DND-41 (cell line): Measurements from ENCODE around the gene SARS2.
"Not testable (repeated sequence)": the region's sequence is repeated elsewhere in the genome, so short reads cannot be mapped to it uniquely, and the experiment has no call there.

Source experiments
- ATAC-seq: fragments of 200-7000 bp; cut with Tn5 transposase; 3 replicates; pipeline ENCODE4 v1.9.1; 2021; ENCODE audit warnings: low read depth; ENCODE audit not compliant: insufficient read depth
- DNase-seq: peaks from one replicate; pipeline ENCODE4 v3.0.0-alpha.2; 2020
- H2AFZ ChIP-seq: 2 replicates; pipeline ENCODE4 v1.6.0; 2012; ENCODE audit warnings: low read depth, low read length
- H3K27ac ChIP-seq: 2 replicates; pipeline ENCODE4 v1.5.1; 2012; ENCODE audit warnings: low read length, inconsistent platforms
- H3K27me3 ChIP-seq: fragments of 200-600 bp; sonication (generic); 2 replicates; pipeline ENCODE4 v1.6.0; 2012; ENCODE audit warnings: low read length, mild to moderate bottlenecking, inconsistent platforms; ENCODE audit not compliant: insufficient read depth, poor library complexity
- H3K36me3 ChIP-seq: 2 replicates; pipeline ENCODE4 v1.5.1; 2012; ENCODE audit warnings: low read length, inconsistent platforms; ENCODE audit not compliant: insufficient read depth
- H3K4me1 ChIP-seq: 2 replicates; pipeline ENCODE4 v1.5.1; 2012; ENCODE audit warnings: mild to moderate bottlenecking, low read length; ENCODE audit not compliant: insufficient read depth
- H3K4me2 ChIP-seq: 2 replicates; pipeline ENCODE4 v1.6.0; 2012; ENCODE audit warnings: mild to moderate bottlenecking, moderate library complexity, low read length, inconsistent platforms; ENCODE audit not compliant: insufficient read depth
- H3K4me3 ChIP-seq, 2 experiments: fragments of 200-600 bp in 1 of 2; shearing (Covaris generic) in 1 of 2; 2 replicates each; pipeline ENCODE4 v1.5.1; 2012 to 2016; ENCODE audit warnings: inconsistent platforms in 2 of 2, low read length in 2 of 2, mild to moderate bottlenecking in 2 of 2, low read depth in 1 of 2, moderate library complexity in 1 of 2
- H3K79me2 ChIP-seq: 2 replicates; pipeline ENCODE4 v1.6.0; 2012; ENCODE audit warnings: low read length, inconsistent platforms; ENCODE audit not compliant: insufficient read depth
- H3K9ac ChIP-seq: 2 replicates; pipeline ENCODE4 v1.6.0; 2012; ENCODE audit warnings: low read depth, mild to moderate bottlenecking, inconsistent platforms, low read length, moderate library complexity
- H3K9me3 ChIP-seq: 2 replicates; pipeline ENCODE4 v1.5.1; 2012; ENCODE audit warnings: low read length, moderate library complexity, mild to moderate bottlenecking, inconsistent platforms; ENCODE audit not compliant: insufficient read depth, severe bottlenecking
- H4K20me1 ChIP-seq: 2 replicates; pipeline ENCODE4 v1.6.0; 2012; ENCODE audit warnings: low read length; ENCODE audit not compliant: insufficient read depth
- CTCF ChIP-seq: IDR thresholded peaks from 2 replicates; pipeline ENCODE4 v1.5.1; 2012; ENCODE audit warnings: borderline replicate concordance, low read length, moderate library complexity, mild to moderate bottlenecking; ENCODE audit not compliant: poor library complexity, severe bottlenecking; ENCODE audit errors: extremely low read depth
- EZH2 ChIP-seq: IDR thresholded peaks from 3 replicates; pipeline ENCODE4 v1.6.1; 2012; ENCODE audit warnings: borderline replicate concordance, low read depth, mild to moderate bottlenecking, moderate library complexity, low read length, inconsistent platforms; ENCODE audit not compliant: severe bottlenecking

Gene SARS2

GRCh38 chr19:38944981-38945506 lies 14.5 kb upstream of the SARS2 start:
- H3K9me3 ChIP-seq: peaks cover 6% of the 10 kb centered on the region
- TF ChIP-seq CTCF (no peak), EZH2 (no peak)
- H3K4me1 ChIP-seq: peaks cover 12% of the 10 kb centered on the region
- H3K27ac ChIP-seq: no peak overlapping the region
- no peaks in the 10 kb centered on the region for H3K27me3 ChIP-seq
- no peak overlapping the region for H2AFZ ChIP-seq
- H3K9ac ChIP-seq: no peak overlapping the region
- no peaks in the 10 kb centered on the region for H3K36me3 ChIP-seq
- H3K79me2 ChIP-seq: no peaks in the 10 kb centered on the region
- H3K4me3 ChIP-seq: no peak overlapping the region
- DNase-seq (no peak), ATAC-seq (no peak; the same call in 2 of the 3 replicates)
- H3K4me2 ChIP-seq: no peak overlapping the region
- H4K20me1 ChIP-seq: peaks cover 5% of the 10 kb centered on the region; the same call in 1 of the 2 replicates

- Histone ChIP-seq H3K9me3 (peaks cover 6% of the 10 kb centered on the region), H3K4me1 (peaks cover 12% of the 10 kb centered on the region), H4K20me1 (peaks cover 5% of the 10 kb centered on the region; the same call in 1 of the 2 replicates), H3K4me3 (no peak overlapping the region), H3K4me2 (no peak overlapping the region), H3K27ac (no peak overlapping the region), H2AFZ (no peak overlapping the region), H3K9ac (no peak overlapping the region), H3K36me3 (no peaks in the 10 kb centered on the region), H3K27me3 (no peaks in the 10 kb centered on the region), H3K79me2 (no peaks in the 10 kb centered on the region)
- ATAC-seq (no peak), DNase-seq (no peak)
- TF ChIP-seq EZH2 (no peak), CTCF (no peak)
Measured at GRCh38 chr19:38942471-38943181, 12.1 kb upstream of the SARS2 start.

- no peak overlapping the region for H3K4me3 ChIP-seq
Measured at GRCh38 chr19:38941979-38942378, 11.4 kb upstream of the SARS2 start.

GRCh38 chr19:38941466-38941865 lies 10.9 kb upstream of the SARS2 start:
- H3K9me3 ChIP-seq, H3K4me3 ChIP-seq, H3K79me2 ChIP-seq, H3K27ac ChIP-seq, H3K27me3 ChIP-seq, H3K36me3 ChIP-seq, H2AFZ ChIP-seq, H4K20me1 ChIP-seq, H3K9ac ChIP-seq: not testable (repeated sequence)
- DNase-seq (peak; percentile 77), ATAC-seq (peak; percentile 70)
- Histone ChIP-seq H3K4me2 (peak overlapping the region; percentile 23; the same call in 1 of the 2 replicates), H3K4me1 (peaks cover 12% of the 10 kb centered on the region)

More at GRCh38 chr19:38941979-38942378, 11.4 kb upstream of the SARS2 start:
- Histone ChIP-seq H3K36me3 (no peaks in the 10 kb centered on the region), H3K9ac (no peak overlapping the region), H3K4me2 (peak overlapping the region; percentile 23; the same call in 1 of the 2 replicates), H3K27me3 (no peaks in the 10 kb centered on the region), H3K9me3 (peaks cover 6% of the 10 kb centered on the region), H3K27ac (no peak overlapping the region), H2AFZ (no peak overlapping the region), H4K20me1 (peaks cover 5% of the 10 kb centered on the region; the same call in 1 of the 2 replicates), H3K4me1 (peaks cover 12% of the 10 kb centered on the region), H3K79me2 (no peaks in the 10 kb centered on the region)
- no peak for TF ChIP-seq EZH2
- no peak for TF ChIP-seq CTCF
- no peak for DNase-seq
- peak; percentile 52 for ATAC-seq
